KMS-11 (cell line): ENCODE data around the gene BRF1.

Source experiments
- H2AFZ ChIP-seq: fragments of 200-600 bp; sonication (generic); 2 replicates; pipeline ENCODE4 v1.6.1; 2016; ENCODE audit warnings: antibody characterized with exemption, mixed run types, low read depth
- H3K27ac ChIP-seq: fragments of 200-600 bp; sonication (generic); 2 replicates; pipeline ENCODE4 v1.6.1; 2016; ENCODE audit warnings: mild to moderate bottlenecking, mixed run types
- H3K27me3 ChIP-seq: fragments of 200-600 bp; sonication (generic); 2 replicates; pipeline ENCODE4 v1.6.1; 2017; ENCODE audit warnings: mild to moderate bottlenecking, low read depth, mixed run types, moderate library complexity; ENCODE audit not compliant: insufficient read depth
- H3K36me3 ChIP-seq: fragments of 200-600 bp; sonication (generic); 2 replicates; pipeline ENCODE4 v1.6.1; 2017; ENCODE audit warnings: mild to moderate bottlenecking, mixed run types; ENCODE audit not compliant: insufficient read depth
- H3K4me1 ChIP-seq: fragments of 200-600 bp; sonication (generic); 2 replicates; pipeline ENCODE4 v1.6.1; 2016; ENCODE audit warnings: mild to moderate bottlenecking, low read depth, mixed run types; ENCODE audit not compliant: poor library complexity, severe bottlenecking
- H3K4me2 ChIP-seq: fragments of 200-600 bp; sonication (generic); 2 replicates; pipeline ENCODE4 v1.7.0; 2016; ENCODE audit warnings: mild to moderate bottlenecking, mixed run types
- H3K4me3 ChIP-seq: fragments of 200-600 bp; sonication (generic); IDR thresholded peaks from 2 replicates; pipeline ENCODE4 v1.6.1; 2017; ENCODE audit warnings: low read depth, low read length, mixed read lengths; ENCODE audit not compliant: insufficient read depth
- H3K79me2 ChIP-seq: fragments of 200-600 bp; sonication (generic); 2 replicates; pipeline ENCODE4 v1.6.1; 2016; ENCODE audit warnings: low read depth, mixed run types; ENCODE audit not compliant: insufficient read depth
- H3K9ac ChIP-seq: fragments of 200-600 bp; sonication (generic); 2 replicates; pipeline ENCODE4 v1.6.1; 2016; ENCODE audit warnings: mild to moderate bottlenecking, mixed run types
- H4K20me1 ChIP-seq: fragments of 200-600 bp; sonication (generic); 2 replicates; pipeline ENCODE4 v1.6.1; 2016; ENCODE audit warnings: mild to moderate bottlenecking, mixed run types; ENCODE audit not compliant: insufficient read depth
- TF ChIP-seq, protein P1 (sequence below): fragments of 200-600 bp; sonication (generic); conservative IDR thresholded peaks from 2 replicates; pipeline ENCODE4 v1.6.1; 2017; ENCODE audit warnings: low read depth, mild to moderate bottlenecking, antibody characterized with exemption, low read length, moderate library complexity, mixed read lengths

Gene BRF1

DNA sequence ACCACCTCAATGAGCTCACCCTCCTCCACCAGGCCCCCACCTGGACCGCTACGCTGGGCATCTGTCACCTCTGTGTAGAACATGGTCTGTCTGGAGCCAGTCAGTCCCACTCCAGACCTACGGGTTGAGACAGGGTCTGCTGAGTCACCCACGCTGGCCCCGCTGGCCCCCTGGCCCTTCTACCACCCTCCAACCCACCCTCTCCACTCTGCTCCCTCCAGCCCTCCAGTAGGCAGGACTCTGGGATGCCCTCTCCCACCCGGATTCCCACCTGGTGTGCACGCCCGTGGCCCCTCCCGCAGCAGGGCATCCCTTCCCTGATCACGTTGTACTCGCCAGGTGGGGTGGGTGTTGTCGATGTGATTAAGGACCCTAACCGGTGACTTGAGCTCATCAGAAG lies 127.7 kb downstream of the BRF1 start:
- Histone ChIP-seq H2AFZ (no peak overlapping the region), H4K20me1 (no peaks in the 10 kb centered on the region), H3K4me3 (no peak overlapping the region), H3K36me3 (no peaks in the 10 kb centered on the region), H3K9ac (no peak overlapping the region), H3K79me2 (no peaks in the 10 kb centered on the region), H3K27me3 (no peaks in the 10 kb centered on the region; the same call in 1 of the 2 replicates), H3K27ac (no peak overlapping the region), H3K4me1 (no peaks in the 10 kb centered on the region), H3K4me2 (no peak overlapping the region)
- TF ChIP-seq, protein P1, sequence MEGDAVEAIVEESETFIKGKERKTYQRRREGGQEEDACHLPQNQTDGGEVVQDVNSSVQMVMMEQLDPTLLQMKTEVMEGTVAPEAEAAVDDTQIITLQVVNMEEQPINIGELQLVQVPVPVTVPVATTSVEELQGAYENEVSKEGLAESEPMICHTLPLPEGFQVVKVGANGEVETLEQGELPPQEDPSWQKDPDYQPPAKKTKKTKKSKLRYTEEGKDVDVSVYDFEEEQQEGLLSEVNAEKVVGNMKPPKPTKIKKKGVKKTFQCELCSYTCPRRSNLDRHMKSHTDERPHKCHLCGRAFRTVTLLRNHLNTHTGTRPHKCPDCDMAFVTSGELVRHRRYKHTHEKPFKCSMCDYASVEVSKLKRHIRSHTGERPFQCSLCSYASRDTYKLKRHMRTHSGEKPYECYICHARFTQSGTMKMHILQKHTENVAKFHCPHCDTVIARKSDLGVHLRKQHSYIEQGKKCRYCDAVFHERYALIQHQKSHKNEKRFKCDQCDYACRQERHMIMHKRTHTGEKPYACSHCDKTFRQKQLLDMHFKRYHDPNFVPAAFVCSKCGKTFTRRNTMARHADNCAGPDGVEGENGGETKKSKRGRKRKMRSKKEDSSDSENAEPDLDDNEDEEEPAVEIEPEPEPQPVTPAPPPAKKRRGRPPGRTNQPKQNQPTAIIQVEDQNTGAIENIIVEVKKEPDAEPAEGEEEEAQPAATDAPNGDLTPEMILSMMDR, result no peak

- no peaks in the 10 kb centered on the region; the same call in 1 of the 2 replicates for H3K27me3 ChIP-seq
- no peak overlapping the region for H3K4me3 ChIP-seq
- H3K4me2 ChIP-seq, result no peak overlapping the region
- TF ChIP-seq, protein P1, result no peak
- H4K20me1 ChIP-seq, result no peaks in the 10 kb centered on the region
- no peak overlapping the region for H3K9ac ChIP-seq
- no peak overlapping the region for H3K27ac ChIP-seq
- H3K4me1 ChIP-seq, result no peaks in the 10 kb centered on the region
- H3K36me3 ChIP-seq, result no peaks in the 10 kb centered on the region
- H3K79me2 ChIP-seq, result no peaks in the 10 kb centered on the region
- no peak overlapping the region for H2AFZ ChIP-seq
These were observed 128.3 kb downstream of the BRF1 start for GRCh38 chr14:105172476-105172875.

DNA sequence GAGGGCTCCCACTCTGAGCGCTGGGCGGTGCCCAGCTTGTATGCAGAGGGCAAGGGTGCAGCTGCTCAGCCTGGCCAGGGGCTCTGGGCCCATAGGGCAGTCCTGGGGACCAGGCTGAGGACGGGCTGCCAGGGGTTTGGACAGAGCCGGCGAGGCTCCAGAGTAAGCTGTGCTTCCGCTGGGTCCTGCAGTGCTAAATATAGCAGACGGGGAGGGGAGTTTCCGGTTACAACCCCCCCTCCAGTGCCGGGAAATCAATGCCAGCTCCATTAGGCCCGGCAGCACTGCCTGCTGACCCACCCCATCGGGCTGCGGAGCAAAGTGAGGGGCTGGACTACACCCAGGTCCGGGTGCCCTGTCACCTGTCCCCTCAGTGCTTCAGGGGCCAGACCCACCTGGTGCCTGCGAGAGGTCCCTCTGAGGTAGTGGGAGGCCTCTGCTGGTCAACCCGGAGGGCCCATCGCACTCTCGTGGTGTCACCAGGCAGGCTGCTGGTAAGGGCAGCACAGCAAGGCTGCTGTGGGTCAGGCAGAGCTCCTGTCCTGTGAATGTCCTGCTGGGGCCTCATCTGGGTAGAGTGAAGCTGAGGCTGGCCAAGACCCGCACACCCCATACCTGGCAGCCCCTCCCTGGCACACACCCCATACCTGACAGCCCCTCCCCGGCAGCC lies 129.7 kb downstream of the BRF1 start:
- TF ChIP-seq, protein P1, result no peak
- Histone ChIP-seq H3K27me3 (no peaks in the 10 kb centered on the region; the same call in 1 of the 2 replicates), H3K9ac (no peak overlapping the region), H3K4me3 (no peak overlapping the region), H4K20me1 (no peaks in the 10 kb centered on the region), H2AFZ (no peak overlapping the region), H3K36me3 (no peaks in the 10 kb centered on the region), H3K4me1 (no peaks in the 10 kb centered on the region), H3K79me2 (no peaks in the 10 kb centered on the region), H3K4me2 (no peak overlapping the region), H3K27ac (no peak overlapping the region)

- Histone ChIP-seq H2AFZ (no peak overlapping the region), H3K36me3 (no peaks in the 10 kb centered on the region), H3K79me2 (no peaks in the 10 kb centered on the region), H4K20me1 (no peaks in the 10 kb centered on the region), H3K4me3 (no peak overlapping the region), H3K27me3 (no peaks in the 10 kb centered on the region; the same call in 1 of the 2 replicates), H3K27ac (no peak overlapping the region), H3K4me2 (no peak overlapping the region), H3K9ac (no peak overlapping the region), H3K4me1 (peaks cover 9% of the 10 kb centered on the region)
- TF ChIP-seq, protein P1, result no peak
These were observed 130.8 kb downstream of the BRF1 start for GRCh38 chr14:105169776-105170655.
